Coronary artery (tissue), 2 donors: Measurements from ENCODE around the gene ANKEF1.

Experiments
- DNase-seq: peaks from one replicate; pipeline ENCODE4 v3.0.0-alpha.2; 2017; ENCODE audit warnings: low spot score
- H3K27ac ChIP-seq, 2 donors: fragments of 200-600 bp; sonication (generic); one replicate each; pipeline ENCODE4 v1.5.1; 2016 to 2019
- H3K4me3 ChIP-seq: fragments of 200-600 bp; sonication (generic); 2 replicates; pipeline ENCODE4 v1.5.1; 2016; ENCODE audit warnings: mild to moderate bottlenecking, moderate library complexity
- TF ChIP-seq, protein P1 (sequence below): fragments of 200-600 bp; sonication (generic); IDR thresholded peaks from one replicate; pipeline ENCODE4 v1.5.1; 2019; ENCODE audit warnings: antibody characterized with exemption

The ANKEF1 gene

DNA sequence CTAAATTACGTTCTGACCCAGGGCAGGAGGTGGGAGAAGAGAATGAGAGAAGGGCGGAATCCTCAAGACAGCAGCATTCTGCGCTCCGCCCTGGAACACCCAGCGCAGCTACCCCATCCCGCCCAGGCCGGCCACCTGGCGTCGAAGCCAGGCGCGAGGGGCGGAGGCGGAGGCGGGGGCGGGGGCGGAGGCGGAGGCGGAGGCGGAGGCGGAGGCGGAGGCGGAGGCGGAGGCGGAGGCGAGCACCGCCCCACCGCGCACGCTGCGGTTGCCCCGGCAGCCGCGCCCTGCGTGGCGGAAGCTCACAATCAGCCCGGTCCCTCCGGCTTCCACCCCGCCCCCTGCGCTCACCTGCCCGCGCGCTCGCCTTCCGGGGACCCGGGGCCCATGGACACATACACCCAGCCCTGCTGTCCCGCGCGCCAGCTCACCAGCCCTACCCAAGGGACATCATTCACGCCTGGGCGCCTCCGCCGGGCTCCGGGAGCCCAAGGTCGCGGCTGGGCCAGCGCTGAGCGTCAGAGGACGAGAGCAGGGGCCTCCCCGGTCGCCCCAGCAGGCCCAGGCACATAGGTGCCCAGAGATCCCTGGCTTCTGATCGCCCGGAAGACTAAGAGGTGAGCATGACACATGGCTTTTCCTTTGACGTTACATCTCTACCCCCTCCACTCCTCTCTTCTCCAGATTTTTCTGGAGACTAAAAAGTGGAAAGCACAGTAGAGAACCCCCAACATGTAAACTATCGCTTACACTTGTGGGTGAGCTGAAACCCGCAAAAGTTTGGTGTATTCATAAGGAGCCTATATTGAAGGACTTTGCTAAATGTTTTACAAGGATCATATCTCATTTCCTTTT, at the start of gene ANKEF1:
Gene ANKEF1 (plus strand): TSS at position 271 of the 855 bp plus-strand sequence. CDS start 3,315 bp downstream, outside the sequence.
- no peak for DNase-seq
- peak within 1 kb of the TSS; percentile 70 for H3K4me3 ChIP-seq
- TF ChIP-seq, protein P1, sequence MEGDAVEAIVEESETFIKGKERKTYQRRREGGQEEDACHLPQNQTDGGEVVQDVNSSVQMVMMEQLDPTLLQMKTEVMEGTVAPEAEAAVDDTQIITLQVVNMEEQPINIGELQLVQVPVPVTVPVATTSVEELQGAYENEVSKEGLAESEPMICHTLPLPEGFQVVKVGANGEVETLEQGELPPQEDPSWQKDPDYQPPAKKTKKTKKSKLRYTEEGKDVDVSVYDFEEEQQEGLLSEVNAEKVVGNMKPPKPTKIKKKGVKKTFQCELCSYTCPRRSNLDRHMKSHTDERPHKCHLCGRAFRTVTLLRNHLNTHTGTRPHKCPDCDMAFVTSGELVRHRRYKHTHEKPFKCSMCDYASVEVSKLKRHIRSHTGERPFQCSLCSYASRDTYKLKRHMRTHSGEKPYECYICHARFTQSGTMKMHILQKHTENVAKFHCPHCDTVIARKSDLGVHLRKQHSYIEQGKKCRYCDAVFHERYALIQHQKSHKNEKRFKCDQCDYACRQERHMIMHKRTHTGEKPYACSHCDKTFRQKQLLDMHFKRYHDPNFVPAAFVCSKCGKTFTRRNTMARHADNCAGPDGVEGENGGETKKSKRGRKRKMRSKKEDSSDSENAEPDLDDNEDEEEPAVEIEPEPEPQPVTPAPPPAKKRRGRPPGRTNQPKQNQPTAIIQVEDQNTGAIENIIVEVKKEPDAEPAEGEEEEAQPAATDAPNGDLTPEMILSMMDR, result no peak
- H3K27ac ChIP-seq, result peak within 1 kb of the TSS in 1 of 2 donors; percentile 14

DNA sequence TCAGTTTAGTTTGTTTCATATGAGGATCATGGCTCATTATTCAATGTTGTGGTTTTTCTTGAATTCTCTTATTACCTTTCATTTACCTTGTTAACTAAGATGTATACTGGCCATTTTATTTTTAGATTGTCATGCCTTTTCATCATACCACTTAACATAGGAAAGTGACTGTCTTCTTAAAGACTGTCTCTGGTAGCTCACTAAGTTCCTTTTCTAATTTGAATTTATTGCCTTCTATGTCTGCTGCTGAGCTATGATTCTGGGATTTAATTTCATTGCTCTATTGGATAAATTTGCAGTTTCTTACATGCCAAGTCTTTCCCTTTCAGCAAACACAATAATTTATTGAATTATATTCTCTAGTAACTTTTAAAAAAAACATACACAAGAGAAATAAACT, 49.5 kb upstream of the ANKEF1 start:
- Histone ChIP-seq H3K27ac (no peak overlapping the region), H3K4me3 (no peak overlapping the region)
- TF ChIP-seq, protein P1, result no peak
- no peak for DNase-seq

DNA sequence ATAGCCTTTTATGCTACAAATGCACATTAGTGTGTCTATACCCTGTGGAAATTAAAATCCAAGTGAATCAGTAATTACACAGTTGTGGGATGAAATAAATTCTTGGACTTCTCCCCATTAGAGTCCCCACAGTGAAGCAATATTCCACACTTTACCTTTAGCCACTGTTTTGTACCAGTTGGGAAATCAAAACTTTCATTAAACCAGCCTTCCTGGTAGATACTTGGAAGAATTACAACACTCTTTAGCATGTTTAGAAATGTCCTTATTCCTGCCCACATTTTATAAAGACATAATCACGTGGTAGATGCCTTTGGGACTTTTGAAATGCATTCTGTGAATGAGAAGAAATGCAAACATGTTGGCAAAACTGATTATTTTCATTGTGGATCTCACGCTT, 49.0 kb upstream of the ANKEF1 start:
- TF ChIP-seq, protein P1, result no peak
- Histone ChIP-seq H3K27ac (no peak overlapping the region), H3K4me3 (no peak overlapping the region)
- DNase-seq, result no peak

DNA sequence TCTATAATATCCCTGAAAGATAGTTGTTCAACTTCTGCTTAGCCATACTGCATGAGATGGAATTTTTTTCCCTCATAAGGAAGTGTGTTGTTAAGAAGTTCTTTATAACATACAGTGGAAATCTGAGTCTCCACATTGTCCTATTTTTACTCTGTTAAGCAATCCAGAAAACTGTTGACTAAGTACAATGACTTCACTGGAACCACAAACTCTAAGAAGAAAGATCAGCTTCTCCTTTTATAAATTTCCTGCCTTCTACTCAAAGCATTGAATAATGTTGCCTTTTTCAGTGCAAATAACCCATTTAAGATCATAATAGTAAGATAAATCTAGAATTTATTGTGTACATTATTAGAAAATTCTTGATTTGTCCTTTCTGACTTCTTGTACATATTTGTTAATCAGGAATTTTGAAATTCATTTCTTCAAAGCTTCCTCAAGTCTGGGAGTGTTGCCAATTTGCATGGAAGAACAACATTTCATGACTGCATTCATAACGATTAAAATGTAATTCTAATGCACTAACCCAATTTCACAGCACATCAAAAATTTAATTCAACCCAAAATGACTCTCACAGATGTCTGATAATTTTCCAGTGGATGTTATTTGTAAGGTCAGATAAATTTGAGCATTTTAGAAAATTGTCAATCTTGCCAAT, 45.6 kb upstream of the ANKEF1 start:
- no peak overlapping the region for H3K4me3 ChIP-seq
- TF ChIP-seq, protein P1, result no peak
- peak overlapping the region; percentile 46 to 64 for H3K27ac ChIP-seq
- no peak for DNase-seq

DNA sequence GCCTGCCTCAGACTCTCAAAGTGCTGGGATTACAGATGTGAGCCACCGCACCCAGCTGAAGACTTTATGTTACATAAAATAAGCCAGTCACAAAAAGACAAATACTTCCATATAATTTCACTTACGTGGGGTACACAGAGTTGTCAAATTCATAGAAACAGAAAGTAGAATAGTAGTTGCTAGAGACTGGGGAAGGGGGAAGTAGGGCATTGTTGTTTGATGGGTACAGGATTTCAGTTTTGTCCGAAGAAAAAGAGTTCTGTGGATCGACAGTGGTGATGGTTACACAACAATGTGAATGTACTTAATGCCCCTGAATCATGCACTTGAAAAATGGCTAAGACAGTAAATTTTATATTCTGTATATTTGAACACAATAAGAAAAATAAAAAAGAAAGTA, 41.6 kb upstream of the ANKEF1 start:
- TF ChIP-seq, protein P1, result no peak
- no peak overlapping the region for H3K4me3 ChIP-seq
- no peak for DNase-seq
- H3K27ac ChIP-seq, result no peak overlapping the region

DNA sequence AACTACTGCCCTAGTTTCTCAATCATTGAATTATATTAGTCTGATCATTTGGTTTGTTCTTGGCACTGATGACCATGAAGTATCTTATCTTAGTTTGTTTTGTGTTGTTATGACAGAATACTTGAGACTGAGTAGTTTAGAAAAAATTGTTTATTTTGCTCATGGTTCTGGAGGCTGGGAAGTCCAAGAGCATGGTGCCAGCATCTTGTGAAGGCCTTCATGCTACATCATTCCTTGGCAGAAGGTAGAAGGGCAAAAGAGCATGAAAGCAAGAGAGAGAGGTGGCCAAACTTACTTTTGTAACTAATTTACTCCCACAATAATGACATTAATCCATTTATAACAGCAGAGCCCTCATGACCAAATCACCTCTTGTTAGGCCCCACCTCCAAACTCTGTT, 40.1 kb upstream of the ANKEF1 start:
- no peak for DNase-seq
- Histone ChIP-seq H3K4me3 (no peak overlapping the region), H3K27ac (no peak overlapping the region)
- TF ChIP-seq, protein P1, result no peak
